K562 (cell line): ENCODE data around the gene RNF151. TPM values are rescaled to one million over a fixed set of nuclear protein-coding genes. Genes with fewer than 3 reads are reported as not detected.
"Not testable (repeated sequence)": the region's sequence is repeated elsewhere in the genome, so short reads cannot be mapped to it uniquely, and the experiment has no call there.

Experiments
- ATAC-seq: fragments of 200-7000 bp; cut with Tn5 transposase; 3 replicates; pipeline ENCODE4 v1.9.1; 2020; ENCODE audit warnings: moderate library complexity
- BruUV-seq: library from RNA; stranded (reverse); fragments of 400-500 nt; replicated peaks from 2 replicates; lab custom pipeline; 2021; lab: Mats Ljungman, UMichigan
- CTCF ChIA-PET: fragments of 300-600 bp; formaldehyde crosslinking; extraction: SDS; loops from one replicate; lab custom pipeline; 2021; ENCODE audit warnings: low intra/inter-chr PET ratio; lab: Yijun Ruan, JAX
- POLR2A ChIA-PET: fragments of 300-600, 350-650 bp; sonication (Branson Sonifier 250); formaldehyde crosslinking; extraction: SDS; loops from one replicate; lab custom pipeline; 2021; ENCODE audit warnings: antibody characterized with exemption, inconsistent platforms; lab: Yijun Ruan, JAX
- DNase-seq, 4 experiments: peaks; one replicate each; pipeline versions ENCODE4 v3.0.0 to v3.0.0-alpha.2; 2011 to 2018; ENCODE audit warnings: low spot score in 3 of 4, mixed read lengths in 3 of 4; ENCODE audit errors: extremely low read depth in 1 of 4
- FAIRE-seq: peaks from 2 replicates; lab custom pipeline; 2011; peaks lifted over from hg19 to GRCh38; lab: Jason Lieb, UNC
- H2AFZ ChIP-seq: 2 replicates; pipeline ENCODE4 v1.6.0; 2011; ENCODE audit warnings: low read depth, low read length, control low read depth, inconsistent platforms
- H3K27ac ChIP-seq: fragments of 200-600 bp; 3 replicates; pipeline ENCODE4 v1.8.0; 2011; ENCODE audit warnings: low read depth, mild to moderate bottlenecking, control low read depth, inconsistent platforms, low read length, moderate library complexity, mixed read lengths; ENCODE audit errors: extremely low read depth
- H3K27me3 ChIP-seq, 2 experiments: fragments of 300-600 bp in 1 of 2; 2 replicates in 1 of 2; 3 replicates in 1 of 2; pipeline versions ENCODE4 v1.6.0 to v1.8.0; 2011; ENCODE audit warnings: inconsistent platforms in 2 of 2, low read length in 2 of 2, mild to moderate bottlenecking in 1 of 2, mixed read lengths in 1 of 2, moderate library complexity in 1 of 2; ENCODE audit not compliant: control insufficient read depth in 2 of 2, insufficient read depth in 2 of 2
- H3K36me3 ChIP-seq: fragments of 300-600 bp; 3 replicates; pipeline ENCODE4 v1.8.0; 2011; ENCODE audit warnings: mild to moderate bottlenecking, low read length, inconsistent platforms; ENCODE audit not compliant: control insufficient read depth, insufficient read depth
- H3K4me1 ChIP-seq, 2 experiments: fragments of 200-600 bp in 1 of 2; replicated peaks in 1 of 2; 2 replicates in 1 of 2; 3 replicates in 1 of 2; pipeline versions ENCODE4 v1.5.1 to v1.8.0; 2011; ENCODE audit warnings: inconsistent platforms in 2 of 2, low read length in 2 of 2, mild to moderate bottlenecking in 1 of 2, mixed read lengths in 1 of 2, moderate library complexity in 1 of 2; ENCODE audit not compliant: control insufficient read depth in 2 of 2, insufficient read depth in 2 of 2
- H3K4me2 ChIP-seq: 2 replicates; pipeline ENCODE4 v1.6.1; 2011; ENCODE audit warnings: low read length, control low read depth, inconsistent platforms, mixed read lengths; ENCODE audit not compliant: insufficient read depth
- H3K4me3 ChIP-seq: fragments of 200-600 bp; sonication (generic), shearing (Covaris generic); 2 replicates; pipeline ENCODE4 v1.5.1; 2016; ENCODE audit warnings: control low read depth, inconsistent platforms
- H3K79me2 ChIP-seq: fragments of 200-600 bp; 3 replicates; pipeline ENCODE4 v1.8.0; 2011; ENCODE audit warnings: low read length, inconsistent platforms; ENCODE audit not compliant: control insufficient read depth, insufficient read depth
- H3K9ac ChIP-seq, 2 experiments: 2 replicates each; pipeline versions ENCODE4 v1.6.0 to v1.6.1; 2011; ENCODE audit warnings: low read depth in 2 of 2, low read length in 2 of 2, control low read depth in 1 of 2, inconsistent platforms in 1 of 2, mild to moderate bottlenecking in 1 of 2, mixed read lengths in 1 of 2; ENCODE audit not compliant: insufficient read depth in 1 of 2
- H3K9me1 ChIP-seq: one replicate; pipeline ENCODE4 v1.6.0; 2011; ENCODE audit warnings: inconsistent platforms, mild to moderate bottlenecking, low read length, moderate library complexity; ENCODE audit not compliant: control insufficient read depth, insufficient read depth
- H3K9me3 ChIP-seq: replicated peaks from 2 replicates; pipeline ENCODE4 v1.5.1; 2011; ENCODE audit warnings: low read depth, low read length, inconsistent platforms; ENCODE audit not compliant: control insufficient read depth, insufficient read depth
- H4K20me1 ChIP-seq: replicated peaks from 2 replicates; pipeline ENCODE4 v1.6.1; 2011; ENCODE audit warnings: low read length, inconsistent platforms, mixed read lengths; ENCODE audit not compliant: control insufficient read depth, insufficient read depth
- KDM5B ChIP-seq: fragments of 200-600 bp; sonication (generic); IDR thresholded peaks from 2 replicates; pipeline ENCODE4 v1.6.1; 2012; ENCODE audit warnings: low read depth, mild to moderate bottlenecking, moderate library complexity, low read length, control low read depth, inconsistent platforms; ENCODE audit not compliant: insufficient replicate concordance
- NFYB ChIP-seq: IDR thresholded peaks from 2 replicates; pipeline ENCODE4 v1.6.1; 2011; ENCODE audit warnings: mild to moderate bottlenecking, moderate library complexity; ENCODE audit not compliant: insufficient read length; ENCODE audit errors: extremely low read depth
- POLR2A ChIP-seq: fragments of 450-650 bp; conservative IDR thresholded peaks from 2 replicates; pipeline ENCODE4 v1.6.1; 2016
- POLR2AphosphoS5 ChIP-seq: IDR thresholded peaks from 2 replicates; pipeline ENCODE4 v1.6.1; 2011; ENCODE audit warnings: mild to moderate bottlenecking, low read depth, low read length, moderate library complexity; ENCODE audit not compliant: control insufficient read depth, insufficient read depth
- POLR2G ChIP-seq: fragments of 200-400 bp; formaldehyde crosslinking; IDR thresholded peaks from 2 replicates; pipeline ENCODE4 v1.6.1; 2017; ENCODE audit warnings: low read depth, mild to moderate bottlenecking, antibody characterized with exemption, low read length, moderate library complexity
- RBFOX2 ChIP-seq: fragments of 200-400 bp; formaldehyde crosslinking; IDR thresholded peaks from 2 replicates; pipeline ENCODE4 v1.6.1; 2017; ENCODE audit warnings: low read depth, mild to moderate bottlenecking, low read length, moderate library complexity
- SUPT5H ChIP-seq: fragments of 450-650 bp; IDR thresholded peaks from 2 replicates; pipeline ENCODE4 v1.6.1; 2016
- TRIM24 ChIP-seq, 2 experiments: fragments of 450-650 bp; IDR thresholded peaks; 2 replicates each; pipeline ENCODE4 v1.6.1; 2016
- WGBS: fragments of 100-300 bp; shearing (Covaris generic); methylation state at CpG from one replicate; pipeline ENCODE4 v1.1.6; 2016; ENCODE audit warnings: low coverage, mixed read lengths; ENCODE audit not compliant: insufficient coverage; ENCODE audit errors: missing lambda C conversion rate; 5-methylcytosine and 5-hydroxymethylcytosine counted together
- in situ Hi-C: fragments of 300-500 bp; cut with MboI; formaldehyde crosslinking; loops from 4 replicates; pipeline ENCODE4 v1.15.0; 2018; ENCODE audit warnings: inconsistent platforms, mixed read lengths
- intact Hi-C: fragments of 100-400 bp; cut with micrococcal nuclease; formaldehyde crosslinking; loops from 2 replicates; pipeline ENCODE4 v1.14.2; 2022
- polyA plus RNA-seq, 8 experiments: library from polyadenylated mRNA; depleted of rRNA in 4 of 8; stranded (reverse) in 5 of 8; unstranded in 3 of 8; fragments of >200 nt; fragmentation: Nextera tagmentation in 2 of 8; fragmentation: Illumina TruSeq in 1 of 8; extraction: Ambion mirVana in 2 of 8; extraction: Trizol in 1 of 8; gene quantifications; 2 replicates each; pipeline versions ENCODE4 v1.2.1 to v1.2.3, GENCODE V29; 2011 to 2014; ENCODE audit warnings: inconsistent platforms in 1 of 8, missing spikeins in 1 of 8
- total RNA-seq, 7 experiments: library from RNA; depleted of rRNA in 6 of 7; stranded (reverse); fragments of >200 nt in 6 of 7; fragmentation: Illumina TruSeq in 2 of 7; extraction: Trizol in 2 of 7; gene quantifications; 2 replicates each; pipeline versions ENCODE4 v1.2.1 to v1.2.3, GENCODE V29; 2011 to 2021; ENCODE audit warnings: low replicate concordance in 1 of 7
- TF ChIP-seq, protein P1 (sequence below), 2 experiments: fragments of 450-650 bp in 1 of 2; sonication (generic) in 1 of 2; formaldehyde crosslinking in 1 of 2; IDR thresholded peaks in 1 of 2; conservative IDR thresholded peaks in 1 of 2; 2 replicates each; pipeline versions ENCODE4 v1.6.1 to v1.8.1; 2016 to 2023; ENCODE audit warnings: mild to moderate bottlenecking in 2 of 2, moderate library complexity in 2 of 2, inconsistent platforms in 1 of 2, missing genetic modification reagents in 1 of 2
- TF ChIP-seq, protein P2 (sequence below): sonication (generic); formaldehyde crosslinking; IDR thresholded peaks from 2 replicates; pipeline ENCODE4 v1.8.1; 2023; ENCODE audit warnings: mild to moderate bottlenecking, missing genetic modification reagents

The RNF151 gene
- total and polyA plus RNA-seq, 9 of the 15 experiments (the other 6 are each of a cell fraction or from before 2014, with no cell fraction given) = not detected

DNA sequence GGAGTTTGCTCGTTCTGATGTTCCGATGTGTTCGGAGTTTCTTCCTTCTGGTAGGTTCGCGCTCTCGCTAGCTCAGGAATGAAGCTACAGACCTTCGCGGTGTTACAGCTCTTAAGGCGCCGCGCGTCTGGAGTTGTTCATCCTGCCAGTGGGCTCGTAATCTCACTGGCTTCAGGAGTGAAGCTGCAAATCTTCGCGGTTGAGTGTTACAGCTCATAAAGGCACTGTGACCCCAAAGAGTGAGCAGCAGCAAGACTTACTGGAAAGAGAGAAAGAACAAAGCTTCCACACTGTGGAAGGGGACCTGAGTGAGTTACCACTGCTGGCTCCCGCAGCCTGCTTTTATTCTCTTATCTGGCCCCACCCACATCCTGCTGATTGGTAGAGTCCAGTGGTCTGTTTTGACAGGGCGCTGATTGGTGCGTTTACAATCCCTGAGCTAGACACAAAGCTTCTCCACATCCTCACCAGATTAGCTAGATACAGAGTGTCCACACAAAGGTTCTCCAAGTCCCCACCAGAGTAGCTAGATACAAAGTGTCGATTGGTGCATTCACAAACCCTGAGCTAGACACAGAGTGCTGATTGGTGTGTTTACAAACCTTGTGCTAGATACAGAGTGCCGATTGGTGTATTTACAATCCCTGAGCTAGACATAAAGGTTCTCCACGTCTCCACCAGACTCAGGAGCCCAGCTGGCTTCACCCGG is 9.1 kb upstream of the RNF151 start:
- DNase-seq (peak in 1 of 4 experiments; percentile 44), FAIRE-seq (peak; percentile 23)
- in situ Hi-C loops, ATAC-seq, intact Hi-C loops, H3K4me3 ChIP-seq, H3K27me3 ChIP-seq, H3K9me1 ChIP-seq, H3K9me3 ChIP-seq, CTCF ChIA-PET, BruUV-seq, H3K9ac ChIP-seq, H3K4me2 ChIP-seq, H3K27ac ChIP-seq, H2AFZ ChIP-seq: not testable (repeated sequence)
- H3K79me2 ChIP-seq = peaks cover 33% of the 10 kb centered on the region
- WGBS = 89% methylated on average over 15 of the region's 22 CpGs
- peaks cover 8 to 59% of the 10 kb centered on the region in 2 experiments; a peak in 4 of 5 replicates for H3K4me1 ChIP-seq
- peak; percentile 78 for TF ChIP-seq POLR2A
- 0 out of 2 replicates have a peak, but pooled peaks have one; percentile 20 for TF ChIP-seq POLR2AphosphoS5
- peak in 1 of 2 experiments; percentile 34; a peak in 1 of 4 replicates for TF ChIP-seq TRIM24 (IDR thresholded peaks at IDR 0.05)
- TF ChIP-seq KDM5B = peak; percentile 34
- TF ChIP-seq RBFOX2 = peak; percentile 42; the same call in 1 of the 2 replicates
- TF ChIP-seq, protein P1, sequence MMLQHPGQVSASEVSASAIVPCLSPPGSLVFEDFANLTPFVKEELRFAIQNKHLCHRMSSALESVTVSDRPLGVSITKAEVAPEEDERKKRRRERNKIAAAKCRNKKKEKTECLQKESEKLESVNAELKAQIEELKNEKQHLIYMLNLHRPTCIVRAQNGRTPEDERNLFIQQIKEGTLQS (IDR thresholded peaks at IDR 0.05) = peak; percentile 23; the same call in 1 of the 2 replicates
- TF ChIP-seq, protein P1 (CRISPR knock-in tag; conservative IDR thresholded peaks at IDR 0.05) = not testable (repeated sequence)
- TF ChIP-seq POLR2G = peak; percentile 24; the same call in 1 of the 2 replicates
- TF ChIP-seq, protein P2, sequence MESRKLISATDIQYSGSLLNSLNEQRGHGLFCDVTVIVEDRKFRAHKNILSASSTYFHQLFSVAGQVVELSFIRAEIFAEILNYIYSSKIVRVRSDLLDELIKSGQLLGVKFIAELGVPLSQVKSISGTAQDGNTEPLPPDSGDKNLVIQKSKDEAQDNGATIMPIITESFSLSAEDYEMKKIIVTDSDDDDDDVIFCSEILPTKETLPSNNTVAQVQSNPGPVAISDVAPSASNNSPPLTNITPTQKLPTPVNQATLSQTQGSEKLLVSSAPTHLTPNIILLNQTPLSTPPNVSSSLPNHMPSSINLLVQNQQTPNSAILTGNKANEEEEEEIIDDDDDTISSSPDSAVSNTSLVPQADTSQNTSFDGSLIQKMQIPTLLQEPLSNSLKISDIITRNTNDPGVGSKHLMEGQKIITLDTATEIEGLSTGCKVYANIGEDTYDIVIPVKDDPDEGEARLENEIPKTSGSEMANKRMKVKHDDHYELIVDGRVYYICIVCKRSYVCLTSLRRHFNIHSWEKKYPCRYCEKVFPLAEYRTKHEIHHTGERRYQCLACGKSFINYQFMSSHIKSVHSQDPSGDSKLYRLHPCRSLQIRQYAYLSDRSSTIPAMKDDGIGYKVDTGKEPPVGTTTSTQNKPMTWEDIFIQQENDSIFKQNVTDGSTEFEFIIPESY (CRISPR knock-in tag) = peak; percentile 98
- TF ChIP-seq NFYB = peak; percentile 16
- TF ChIP-seq SUPT5H = peak; percentile 66
- POLR2A ChIA-PET = interaction anchor here (1.7 kb wide), 1 partner anchor 9 kb away, joined by 4 read pairs; the partner anchor contains the start of gene RNF151
- peaks cover 22% of the 10 kb centered on the region; the same call in 2 of the 3 replicates for H3K36me3 ChIP-seq
- H4K20me1 ChIP-seq = peaks cover 19% of the 10 kb centered on the region

- H3K9ac ChIP-seq, CTCF ChIA-PET, BruUV-seq, ATAC-seq, H3K27me3 ChIP-seq, in situ Hi-C loops, DNase-seq, H2AFZ ChIP-seq, H3K27ac ChIP-seq, H3K4me2 ChIP-seq, FAIRE-seq, intact Hi-C loops, H3K9me3 ChIP-seq, H3K4me3 ChIP-seq, H3K9me1 ChIP-seq: not testable (repeated sequence)
- Histone ChIP-seq H4K20me1 (peaks cover 25% of the 10 kb centered on the region), H3K36me3 (peaks cover 27% of the 10 kb centered on the region; the same call in 2 of the 3 replicates), H3K79me2 (peaks cover 38% of the 10 kb centered on the region), H3K4me1 (peaks cover 8 to 59% of the 10 kb centered on the region in 2 experiments; a peak in 4 of 5 replicates)
- 70% methylated on average over 7 of the region's 30 CpGs for WGBS
- POLR2A ChIA-PET = interaction anchor here (1.7 kb wide), 1 partner anchor 8 kb away, joined by 4 read pairs; the partner anchor contains the start of gene RNF151
These were observed 8.5 kb upstream of the RNF151 start for GRCh38 chr16:1958143-1958491.
